Measurements from ENCODE around the gene ZNF880.
A peak's percentile ranks its signal among the peaks of the same experiment; 100 is the strongest.
"Not testable (repeated sequence)": the region's sequence is repeated elsewhere in the genome, so short reads cannot be mapped to it uniquely, and the experiment has no call there.

The ZNF880 gene

GRCh38 chr19:52369559-52370340 lies at the start of gene ZNF880:
ZNF880 (plus strand) TSS chr19:52369923; CDS start chr19:52369966, 43 bp downstream.
- Mint-ChIP-seq H3K27ac (peak within 1 kb of the TSS; percentile 92), H3K4me3 (peak within 1 kb of the TSS; percentile 87), H3K36me3 (ENCODE audit: low read depth) (peaks cover 76% of the 10 kb centered on the region), H3K27me3 (no peaks in the 10 kb centered on the region), H3K9me3 (peaks cover 40% of the 10 kb centered on the region), H3K4me1 (ENCODE audit: low read depth) (peaks cover 17% of the 10 kb centered on the region)

GRCh38 chr19:52322429-52322828 lies 47.3 kb upstream of the ZNF880 start:
- Mint-ChIP-seq H3K9me3 (peaks cover 69% of the 10 kb centered on the region), H3K27ac (no peak overlapping the region), H3K4me3 (no peak overlapping the region), H3K4me1 (ENCODE audit: low read depth) (no peaks in the 10 kb centered on the region), H3K36me3 (ENCODE audit: low read depth) (peaks cover 86% of the 10 kb centered on the region), H3K27me3 (no peaks in the 10 kb centered on the region)

DNA sequence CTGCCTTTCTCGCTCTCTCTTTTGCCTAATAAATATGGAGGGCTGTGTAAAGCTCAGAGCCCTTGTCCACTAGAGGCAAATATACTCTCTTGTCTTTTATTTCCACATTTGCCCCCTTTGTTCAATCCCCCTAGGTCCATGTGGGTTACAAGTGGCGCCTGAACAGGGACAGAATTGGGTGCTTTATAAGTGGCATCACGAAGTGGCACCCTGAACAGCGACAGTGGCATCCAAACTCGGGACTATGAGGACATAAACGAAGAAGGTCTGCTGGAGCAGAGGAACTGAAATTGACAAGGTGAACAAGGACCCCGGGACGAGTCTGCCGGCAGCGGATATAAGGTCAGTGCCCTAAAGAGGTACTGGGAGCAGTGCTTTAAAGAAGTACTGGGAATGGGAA lies 38.0 kb upstream of the ZNF880 start:
- peaks cover 32% of the 10 kb centered on the region for H3K9me3 Mint-ChIP-seq
- H3K27ac Mint-ChIP-seq = no peak overlapping the region
- peaks cover 9% of the 10 kb centered on the region for H3K4me1 Mint-ChIP-seq (ENCODE audit: low read depth)
- no peaks in the 10 kb centered on the region for H3K27me3 Mint-ChIP-seq
- H3K36me3 Mint-ChIP-seq (ENCODE audit: low read depth) = peaks cover 32% of the 10 kb centered on the region
- no peak overlapping the region for H3K4me3 Mint-ChIP-seq

- H3K4me1 Mint-ChIP-seq (ENCODE audit: low read depth) = peaks cover 12% of the 10 kb centered on the region
- peaks cover 27% of the 10 kb centered on the region for H3K36me3 Mint-ChIP-seq (ENCODE audit: low read depth)
- peak overlapping the region; percentile 86 for H3K27ac Mint-ChIP-seq
- H3K4me3 Mint-ChIP-seq = peak overlapping the region; percentile 88
- peaks cover 32% of the 10 kb centered on the region for H3K9me3 Mint-ChIP-seq
- no peaks in the 10 kb centered on the region for H3K27me3 Mint-ChIP-seq
Observed at GRCh38 chr19:52335768-52336116, 34.0 kb upstream of the ZNF880 start.

- Mint-ChIP-seq H3K4me3 (peak within 1 kb of the TSS; percentile 88), H3K36me3 (ENCODE audit: low read depth) (peaks cover 27% of the 10 kb centered on the region), H3K9me3 (peaks cover 27% of the 10 kb centered on the region), H3K4me1 (ENCODE audit: low read depth) (peaks cover 12% of the 10 kb centered on the region), H3K27me3 (no peaks in the 10 kb centered on the region), H3K27ac (peak within 1 kb of the TSS; percentile 86)
Observed at GRCh38 chr19:52336117-52336790, 33.5 kb upstream of the ZNF880 start, which contains the start of gene ZNF610. ZNF610 (plus strand) TSS chr19:52336243; CDS start chr19:52349173, 12,930 bp downstream.

DNA sequence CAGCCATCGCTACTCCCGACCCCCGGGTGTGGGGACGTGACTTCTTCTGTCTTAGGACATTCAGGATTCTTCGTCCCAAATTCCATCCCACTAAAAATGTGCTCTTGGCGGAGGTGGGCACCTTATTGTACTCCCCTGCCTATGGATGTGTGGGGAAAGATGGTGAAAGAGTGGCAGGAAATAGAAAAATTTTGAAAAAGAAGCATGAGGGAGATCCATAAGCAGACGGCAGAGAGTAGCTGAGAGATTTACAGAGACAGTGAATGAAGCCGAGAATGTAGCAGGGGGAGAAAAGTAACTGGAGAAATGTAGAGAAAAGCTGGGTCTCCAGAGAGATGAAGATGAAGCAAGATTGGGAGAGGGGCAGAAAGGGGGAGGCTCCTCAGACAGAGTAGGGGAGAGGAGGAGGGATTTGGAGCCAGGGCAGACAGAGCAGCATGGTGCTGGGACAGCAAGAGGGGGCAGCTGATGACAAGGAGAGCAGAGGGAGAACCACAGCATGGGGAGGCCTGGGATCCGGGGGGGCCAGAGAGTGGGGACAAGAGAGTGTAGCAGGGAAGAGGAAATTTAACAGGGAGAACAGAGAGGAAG lies 32.8 kb upstream of the ZNF880 start:
- H3K36me3 Mint-ChIP-seq (ENCODE audit: low read depth) = peaks cover 24% of the 10 kb centered on the region
- no peaks in the 10 kb centered on the region for H3K27me3 Mint-ChIP-seq
- H3K9me3 Mint-ChIP-seq = peaks cover 24% of the 10 kb centered on the region
- peaks cover 12% of the 10 kb centered on the region for H3K4me1 Mint-ChIP-seq (ENCODE audit: low read depth)
- peak overlapping the region; percentile 86 for H3K27ac Mint-ChIP-seq
- peak overlapping the region; percentile 88 for H3K4me3 Mint-ChIP-seq

DNA sequence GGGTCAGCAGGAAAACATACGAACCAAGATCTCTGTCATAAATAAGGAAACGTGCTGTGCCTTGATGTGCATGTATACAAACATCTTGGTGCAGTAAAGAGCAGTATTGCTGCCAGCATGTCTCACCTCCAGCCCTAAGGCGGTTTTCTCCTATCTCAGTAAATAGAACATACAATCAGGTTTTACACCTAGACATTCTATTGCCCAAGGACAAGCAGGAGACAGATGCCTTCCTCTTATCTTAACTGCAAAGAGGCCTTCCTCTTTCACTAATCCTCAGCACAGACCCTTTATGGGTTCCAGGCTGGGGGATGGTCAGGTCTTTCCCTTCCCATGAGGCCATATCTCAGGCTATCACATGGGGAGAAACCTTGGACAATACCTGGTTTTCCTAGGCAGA lies 30.7 kb upstream of the ZNF880 start:
- H3K9me3 Mint-ChIP-seq; H3K36me3 Mint-ChIP-seq (ENCODE audit: low read depth); H3K27ac Mint-ChIP-seq; H3K27me3 Mint-ChIP-seq; H3K4me3 Mint-ChIP-seq: not testable (repeated sequence)
- H3K4me1 Mint-ChIP-seq (ENCODE audit: low read depth) = peaks cover 12% of the 10 kb centered on the region

DNA sequence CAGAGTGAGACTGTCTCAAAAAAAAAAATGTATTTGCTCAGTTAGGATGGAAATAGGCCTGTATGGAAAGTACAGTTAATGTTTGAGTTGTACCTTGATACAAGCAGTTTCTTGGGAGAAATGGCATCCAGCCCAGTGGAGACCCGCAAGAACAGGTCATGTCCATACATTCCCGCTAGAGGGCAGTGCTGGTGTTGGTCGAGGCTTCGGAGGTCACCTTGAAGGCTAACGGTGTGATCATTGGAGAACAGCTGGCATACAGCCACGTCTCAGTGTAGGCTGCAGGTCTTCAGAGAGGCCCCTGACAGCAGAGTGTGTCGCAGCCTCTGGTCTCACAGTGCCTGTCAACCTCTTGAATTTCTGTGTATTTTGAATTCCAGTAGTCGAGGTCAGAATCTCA lies 26.2 kb upstream of the ZNF880 start:
- H3K4me3 Mint-ChIP-seq = no peak overlapping the region
- H3K36me3 Mint-ChIP-seq (ENCODE audit: low read depth) = peaks cover 6% of the 10 kb centered on the region
- H3K27me3 Mint-ChIP-seq = no peaks in the 10 kb centered on the region
- H3K9me3 Mint-ChIP-seq = peaks cover 9% of the 10 kb centered on the region
- H3K27ac Mint-ChIP-seq = no peak overlapping the region
- H3K4me1 Mint-ChIP-seq (ENCODE audit: low read depth) = no peaks in the 10 kb centered on the region

GRCh38 chr19:52345162-52345561 lies 24.6 kb upstream of the ZNF880 start:
- no peak overlapping the region for H3K4me3 Mint-ChIP-seq
- H3K9me3 Mint-ChIP-seq = peaks cover 19% of the 10 kb centered on the region
- H3K27me3 Mint-ChIP-seq = no peaks in the 10 kb centered on the region
- no peak overlapping the region for H3K27ac Mint-ChIP-seq
- peaks cover 18% of the 10 kb centered on the region for H3K36me3 Mint-ChIP-seq (ENCODE audit: low read depth)
- H3K4me1 Mint-ChIP-seq (ENCODE audit: low read depth) = no peaks in the 10 kb centered on the region

DNA sequence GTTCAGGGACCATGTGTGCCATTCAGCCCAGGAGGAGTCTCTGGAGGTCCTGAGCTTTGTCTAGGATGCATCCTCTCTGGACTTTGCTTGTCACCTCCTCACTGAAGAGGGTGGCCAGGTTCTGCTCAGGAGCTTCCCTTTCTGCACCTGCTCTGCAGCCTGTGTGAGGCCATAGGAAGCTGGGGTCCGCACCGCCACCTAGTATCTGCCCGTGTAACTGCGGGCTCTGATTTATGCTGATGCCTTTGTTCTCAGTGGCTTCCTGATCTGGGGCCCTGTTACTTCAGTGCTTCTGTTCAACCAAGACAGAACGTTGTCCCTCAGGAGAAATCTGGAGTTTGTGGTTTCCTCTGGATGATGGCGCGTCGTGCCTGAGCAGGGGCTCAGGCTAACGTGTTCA lies 18.2 kb upstream of the ZNF880 start:
- no peaks in the 10 kb centered on the region for H3K27me3 Mint-ChIP-seq
- H3K4me1 Mint-ChIP-seq (ENCODE audit: low read depth) = no peaks in the 10 kb centered on the region
- H3K36me3 Mint-ChIP-seq (ENCODE audit: low read depth) = peaks cover 63% of the 10 kb centered on the region
- H3K9me3 Mint-ChIP-seq = peaks cover 51% of the 10 kb centered on the region
- H3K27ac Mint-ChIP-seq = no peak overlapping the region
- H3K4me3 Mint-ChIP-seq = no peak overlapping the region

- H3K4me3 Mint-ChIP-seq = no peak overlapping the region
- no peaks in the 10 kb centered on the region for H3K27me3 Mint-ChIP-seq
- H3K36me3 Mint-ChIP-seq (ENCODE audit: low read depth) = peaks cover 71% of the 10 kb centered on the region
- no peak overlapping the region for H3K27ac Mint-ChIP-seq
- H3K4me1 Mint-ChIP-seq (ENCODE audit: low read depth) = peaks cover 17% of the 10 kb centered on the region
- peaks cover 32% of the 10 kb centered on the region for H3K9me3 Mint-ChIP-seq
Observed at GRCh38 chr19:52366414-52366824, 3.3 kb upstream of the ZNF880 start.

GRCh38 chr19:52370341-52370710 lies 603 bp downstream of the ZNF880 start:
- peak overlapping the region; percentile 87 for H3K4me3 Mint-ChIP-seq
- H3K9me3 Mint-ChIP-seq = peaks cover 41% of the 10 kb centered on the region
- no peaks in the 10 kb centered on the region for H3K27me3 Mint-ChIP-seq
- peak overlapping the region; percentile 92 for H3K27ac Mint-ChIP-seq
- peaks cover 75% of the 10 kb centered on the region for H3K36me3 Mint-ChIP-seq (ENCODE audit: low read depth)
- H3K4me1 Mint-ChIP-seq (ENCODE audit: low read depth) = peaks cover 17% of the 10 kb centered on the region

- Mint-ChIP-seq H3K4me3 (no peak overlapping the region), H3K27ac (no peak overlapping the region), H3K4me1 (ENCODE audit: low read depth) (no peaks in the 10 kb centered on the region), H3K9me3 (peaks cover 40% of the 10 kb centered on the region), H3K27me3 (no peaks in the 10 kb centered on the region), H3K36me3 (ENCODE audit: low read depth) (peaks cover 64% of the 10 kb centered on the region)
Observed at GRCh38 chr19:52391135-52391534, 21.4 kb downstream of the ZNF880 start.

GRCh38 chr19:52397310-52398080 lies 27.8 kb downstream of the ZNF880 start, which contains the start of gene ZNF528:
ZNF528 (plus strand) TSS chr19:52397849; CDS start chr19:52402014, 4,165 bp downstream.
- Mint-ChIP-seq H3K36me3 (ENCODE audit: low read depth) (peaks cover 78% of the 10 kb centered on the region), H3K4me1 (ENCODE audit: low read depth) (peaks cover 17% of the 10 kb centered on the region), H3K27ac (peak within 1 kb of the TSS; percentile 86), H3K4me3 (peak within 1 kb of the TSS; percentile 86), H3K9me3 (peaks cover 45% of the 10 kb centered on the region), H3K27me3 (no peaks in the 10 kb centered on the region)
